Hippocampal formation (tissue), 2 donors: ENCODE data around the gene GCLC.
"Not testable (repeated sequence)": the region's sequence is repeated elsewhere in the genome, so short reads cannot be mapped to it uniquely, and the experiment has no call there.

ENCODE experiments used
- DNase-seq, 2 donors: peaks; one replicate each; lab custom pipeline; 2025; lab: John Stamatoyannopoulos, UW

The GCLC gene

GRCh38 chr6:53556986-53557715 is 12.2 kb upstream of the GCLC start:
- no peak for DNase-seq

- DNase-seq: not testable (repeated sequence)
Observed at GRCh38 chr6:53553600-53553999, 8.7 kb upstream of the GCLC start.

DNA sequence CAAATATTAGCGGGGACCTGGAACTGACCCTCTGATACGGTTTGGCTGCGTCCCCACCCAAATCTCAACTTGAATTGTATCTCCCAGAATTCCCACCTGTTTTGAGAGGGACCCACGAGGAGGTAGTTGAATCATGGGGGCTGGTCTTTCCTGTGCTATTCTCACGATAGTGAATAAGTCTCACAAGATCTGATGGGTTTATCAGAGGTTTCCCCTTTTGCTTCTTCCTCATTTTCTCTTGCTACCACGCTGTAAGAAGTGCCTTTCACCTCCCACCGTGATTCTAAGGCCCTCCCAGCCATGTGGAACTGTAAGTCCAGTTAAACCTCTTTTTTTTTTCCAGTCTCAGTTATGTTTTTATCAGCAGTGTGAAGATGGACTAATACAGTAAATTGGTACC is 6.8 kb upstream of the GCLC start:
- not testable (repeated sequence) for DNase-seq

DNA sequence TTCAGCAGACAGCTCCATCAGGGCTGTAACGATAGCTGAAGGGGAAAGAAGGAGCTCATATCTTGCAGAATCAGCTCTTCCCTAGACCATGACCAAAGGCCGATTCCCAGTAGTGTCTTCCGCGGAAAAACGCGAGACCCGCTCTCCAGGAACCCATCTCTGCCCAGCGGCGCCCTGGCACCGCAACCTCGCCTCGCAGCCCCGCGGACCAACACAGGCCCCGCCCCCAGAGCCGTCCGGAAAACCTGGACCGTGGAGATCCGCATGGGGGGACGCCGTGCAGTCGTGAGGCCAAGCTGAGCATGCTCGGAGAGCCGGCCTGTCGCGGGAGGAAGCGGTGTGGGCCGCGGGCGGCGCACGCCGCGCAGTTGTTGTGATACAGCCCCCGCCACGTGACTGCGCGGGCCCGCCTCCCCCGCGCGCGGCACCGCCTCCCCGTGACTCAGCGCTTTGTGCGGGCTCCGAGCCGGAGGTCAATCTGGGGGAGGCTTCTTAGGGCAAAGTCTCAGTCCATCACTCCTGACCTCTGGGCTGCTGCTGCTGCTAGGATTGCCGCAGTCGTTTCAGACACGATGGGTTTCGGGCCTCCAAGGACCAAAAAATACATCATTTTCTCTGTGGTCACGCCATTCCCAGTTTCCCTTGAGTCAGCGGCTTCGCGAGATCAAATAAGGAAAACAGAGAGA is 3.1 kb upstream of the GCLC start:
- peak; percentile 94 to 98 for DNase-seq

DNA sequence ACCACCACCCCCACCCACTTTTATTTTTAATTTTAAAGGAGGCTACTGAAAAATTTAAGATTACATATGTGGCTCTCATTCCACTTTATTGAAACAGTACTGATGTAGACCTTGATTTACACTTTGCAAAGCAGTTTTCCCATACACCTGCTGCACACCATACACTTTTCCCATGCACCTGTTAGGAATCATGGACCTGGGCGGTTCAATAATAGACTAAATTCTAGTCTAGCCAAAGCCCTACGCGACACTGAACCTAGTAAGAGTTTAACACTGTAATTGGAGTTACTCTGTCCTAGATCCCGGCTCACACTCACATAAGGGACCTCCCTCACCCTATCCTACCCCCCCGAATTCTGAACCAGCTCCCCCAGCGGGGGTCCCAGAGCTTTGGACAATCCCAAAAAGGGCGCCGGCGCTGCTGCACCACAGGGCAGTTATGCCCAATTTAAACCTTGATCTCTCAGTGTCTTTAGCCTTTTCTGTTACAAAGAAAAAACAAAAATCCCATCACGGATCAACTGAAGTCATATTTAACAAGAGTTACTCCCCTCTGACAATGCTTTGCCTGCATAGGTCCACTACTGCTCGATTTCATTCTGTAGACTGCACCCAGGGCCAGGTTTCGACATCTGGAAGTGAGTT is 2.4 kb upstream of the GCLC start:
- DNase-seq: no peak

DNA sequence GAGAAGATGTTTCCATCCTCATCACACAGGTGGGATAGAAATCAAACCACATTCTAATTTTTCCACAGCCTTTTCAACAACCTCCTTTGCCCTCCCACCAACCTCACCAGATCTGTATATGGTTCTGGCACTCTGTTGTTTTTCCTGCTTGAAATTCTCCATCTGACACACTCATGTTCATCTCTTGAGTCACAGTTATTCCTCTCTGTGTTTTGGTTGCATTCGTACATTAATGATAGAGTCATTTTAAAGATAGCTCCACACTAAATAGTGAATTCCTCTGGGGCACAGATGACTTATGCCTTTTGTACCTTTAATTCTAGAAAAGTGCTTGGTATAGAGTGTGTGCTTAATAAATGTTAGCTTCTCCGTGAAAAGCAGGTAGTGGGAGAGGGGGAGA is 1.4 kb upstream of the GCLC start:
- DNase-seq: no peak

- DNase-seq: no peak
Observed at GRCh38 chr6:53544217-53544469, 758 bp downstream of the GCLC start.

DNA sequence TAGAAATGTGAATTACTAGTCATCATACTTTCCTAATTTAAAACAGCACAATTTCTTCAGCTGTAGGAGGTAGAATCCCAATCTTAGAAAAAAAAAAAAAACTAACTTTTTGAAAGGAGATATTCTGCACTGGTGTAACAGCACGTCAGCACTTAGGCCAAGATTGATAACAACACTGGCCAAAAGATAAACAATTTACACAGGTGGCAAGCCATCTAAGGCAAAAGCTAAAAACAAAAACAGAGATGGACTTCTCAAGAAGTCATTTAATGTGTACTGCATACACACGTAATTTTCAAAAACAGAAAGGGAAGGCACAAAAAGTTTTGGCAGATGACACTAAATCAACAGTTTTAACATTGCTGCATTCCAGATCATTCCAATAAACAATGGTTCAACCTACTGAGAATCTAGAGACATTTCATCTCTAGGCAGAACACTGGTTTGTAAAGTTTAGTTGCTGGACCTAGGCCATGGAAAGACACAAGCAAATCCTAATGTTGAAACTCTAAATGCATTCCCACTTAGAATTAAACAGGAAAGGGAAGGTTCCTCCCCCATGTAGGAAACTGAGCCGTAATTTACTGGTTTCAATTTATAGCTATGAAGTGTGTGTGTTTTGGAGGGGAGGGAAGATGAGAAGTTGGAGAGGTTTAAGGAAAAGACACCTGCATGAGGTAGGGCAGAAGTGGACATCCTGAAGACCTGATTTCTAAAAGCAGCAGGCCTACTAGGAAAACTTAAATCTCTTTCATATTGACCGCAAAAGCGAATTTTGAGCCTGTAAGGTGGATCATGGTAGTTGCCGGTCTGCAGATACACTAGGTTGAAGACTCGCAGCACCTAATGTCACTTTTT is 1.3 kb downstream of the GCLC start:
- DNase-seq: no peak

GRCh38 chr6:53541900-53542299 is 3.0 kb downstream of the GCLC start:
- no peak for DNase-seq

DNA sequence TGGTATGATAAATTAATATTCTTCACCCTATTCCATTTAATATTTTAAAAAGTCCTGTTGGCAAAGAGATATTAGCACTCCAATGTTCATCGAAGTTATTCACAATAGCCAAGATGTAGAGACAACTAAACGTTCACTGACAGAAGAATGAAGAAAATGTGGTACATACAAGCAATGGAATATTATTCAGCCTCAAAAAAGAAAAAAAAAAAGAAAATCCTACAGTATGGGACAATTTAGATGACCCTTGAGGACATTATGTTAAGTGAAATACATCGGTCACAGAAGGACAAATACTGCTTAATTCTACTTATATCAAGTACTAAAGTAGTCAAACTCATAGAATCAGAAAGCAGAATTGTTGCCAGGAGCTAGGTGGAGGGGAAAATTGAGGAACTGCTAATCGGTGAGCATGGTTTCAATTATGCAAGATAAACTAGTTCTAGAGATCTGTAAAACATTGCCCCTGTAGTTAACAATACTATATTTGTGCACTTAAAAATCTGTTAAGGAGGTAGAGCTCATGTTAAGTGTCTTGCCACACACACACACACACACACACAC is 4.7 kb downstream of the GCLC start:
- DNase-seq: no peak

DNA sequence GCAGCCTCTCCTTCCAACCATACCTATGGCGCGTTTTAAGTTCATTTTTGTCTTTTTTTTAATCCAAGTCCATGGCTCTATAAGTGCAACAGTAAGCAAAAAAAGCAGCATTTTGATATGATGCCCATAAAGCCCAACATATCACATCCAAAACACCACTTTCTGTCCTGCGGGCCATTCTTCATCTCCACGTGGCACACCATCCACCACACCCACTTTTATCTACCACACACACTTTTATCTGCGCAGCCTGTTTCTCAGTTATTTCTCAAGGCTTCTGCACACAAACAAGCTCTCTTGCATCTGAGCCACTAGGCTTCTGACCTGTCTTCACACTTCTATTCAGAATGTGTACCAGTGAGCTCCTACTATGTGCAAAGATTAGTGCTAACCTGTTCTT is 5.3 kb downstream of the GCLC start:
- DNase-seq: no peak

DNA sequence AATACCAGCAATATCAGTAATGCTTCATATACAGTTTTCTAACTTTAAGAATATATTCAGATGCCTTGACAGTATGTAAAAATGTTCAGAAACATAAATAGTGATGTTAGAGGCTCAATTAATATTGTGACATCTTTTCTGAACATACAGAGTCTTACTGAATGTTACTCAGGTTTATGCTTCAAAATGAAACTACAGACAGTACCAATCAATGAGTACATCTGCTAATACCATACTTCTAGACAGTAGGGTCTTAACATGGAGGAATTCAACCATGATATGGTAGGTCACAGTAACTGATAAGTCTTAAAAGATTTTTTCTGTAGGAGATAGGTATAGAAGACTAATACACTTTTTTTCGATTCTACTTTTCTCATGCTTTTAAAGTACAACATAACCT is 8.3 kb downstream of the GCLC start:
- DNase-seq: no peak

GRCh38 chr6:53532942-53533341 is 12.0 kb downstream of the GCLC start:
- no peak for DNase-seq

DNA sequence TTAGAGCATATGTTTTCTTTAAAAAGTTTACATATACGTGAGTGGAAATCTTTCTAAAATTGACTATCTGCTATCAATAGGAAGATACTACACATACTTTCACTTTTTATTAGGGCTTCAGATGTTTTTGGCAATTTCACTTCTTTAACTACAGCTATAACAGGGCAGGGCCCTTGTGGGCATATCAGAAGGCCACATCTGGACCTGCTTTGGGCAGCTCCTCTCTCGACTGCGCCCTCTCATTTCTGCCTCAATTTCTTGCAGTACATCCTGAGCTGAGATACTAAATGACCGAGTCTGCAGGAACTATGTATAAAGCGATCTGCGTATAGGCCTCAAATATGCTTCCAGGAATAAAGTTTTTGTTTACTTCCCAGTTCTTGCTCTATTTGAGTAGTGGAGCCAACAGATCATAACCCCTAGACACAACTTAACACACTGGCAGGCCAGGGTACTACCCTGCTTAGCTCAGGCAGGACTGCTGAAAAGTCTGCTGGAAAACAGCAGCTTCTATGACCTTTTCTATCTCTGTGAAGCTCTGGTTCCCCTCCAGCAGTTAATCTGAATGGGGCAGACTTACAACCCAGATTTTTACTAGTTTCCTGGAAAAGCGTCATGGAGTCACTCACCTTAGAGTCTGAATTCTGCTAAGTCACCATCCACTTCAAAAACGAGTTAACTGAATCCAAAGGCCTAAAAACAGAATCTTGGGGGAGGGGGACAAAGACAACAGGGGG is 12.7 kb downstream of the GCLC start:
- no peak for DNase-seq

- DNase-seq: no peak
Observed at GRCh38 chr6:53530780-53531386, 14.0 kb downstream of the GCLC start.

GRCh38 chr6:53530346-53530745 is 14.6 kb downstream of the GCLC start:
- no peak for DNase-seq

DNA sequence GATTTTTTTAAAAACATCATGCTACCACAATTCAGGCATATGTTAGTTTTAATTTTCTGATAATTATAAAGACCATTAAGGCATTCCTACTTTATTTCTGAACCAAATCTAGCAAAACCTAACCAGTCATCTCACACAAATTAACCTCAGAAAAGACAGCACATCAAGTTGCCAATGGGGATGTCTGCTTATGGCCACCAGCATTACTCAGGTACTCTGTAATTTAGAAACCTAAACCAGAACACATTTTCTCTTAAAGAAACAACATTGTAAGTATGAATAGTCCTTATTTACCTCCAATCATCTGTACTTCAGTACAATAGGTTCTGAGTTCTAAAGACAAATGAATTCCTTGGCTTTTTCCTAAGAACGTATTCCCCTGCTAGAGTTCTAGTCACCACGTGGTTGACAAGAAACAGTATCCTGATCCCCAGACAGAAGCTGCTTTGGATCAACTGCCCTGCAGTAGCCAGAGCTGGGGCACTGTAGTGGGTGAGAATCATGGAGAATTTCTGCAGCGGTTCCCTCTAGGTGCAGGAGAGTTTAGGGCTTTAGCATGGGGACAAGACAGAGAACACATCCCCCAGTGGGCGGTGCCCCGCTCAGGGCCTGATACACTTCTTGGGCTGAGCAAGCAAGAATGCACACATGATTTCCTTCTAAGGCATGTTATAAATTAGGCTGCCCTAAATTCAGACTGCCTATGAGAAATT is 15.4 kb downstream of the GCLC start:
- no peak for DNase-seq

- no peak for DNase-seq
Observed at GRCh38 chr6:53528107-53528506, 16.8 kb downstream of the GCLC start.

DNA sequence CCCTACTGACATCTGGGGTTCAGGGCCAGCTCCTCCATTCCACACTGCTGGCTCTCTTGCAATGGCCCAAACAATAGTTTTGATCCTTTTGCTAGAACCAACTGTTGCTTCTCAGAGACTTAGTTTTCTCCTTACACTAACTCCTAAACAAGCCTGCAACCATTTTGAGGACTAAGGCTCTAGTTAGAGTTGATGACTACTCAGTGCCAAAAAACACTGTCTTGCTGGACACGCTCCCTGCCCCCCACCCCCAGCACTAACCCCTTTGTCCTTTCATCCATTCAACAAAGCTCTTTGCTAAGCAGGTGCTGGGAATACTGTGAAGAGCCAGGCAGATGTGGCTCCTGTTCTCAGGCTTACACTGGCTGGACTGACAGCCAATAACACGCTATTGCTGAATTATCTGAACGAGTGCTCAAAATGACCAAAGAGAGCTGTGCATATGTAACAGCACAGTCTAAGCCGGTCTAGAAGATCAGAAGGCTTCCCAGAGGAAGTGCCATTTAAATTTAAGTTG is 17.6 kb downstream of the GCLC start:
- DNase-seq: no peak

DNA sequence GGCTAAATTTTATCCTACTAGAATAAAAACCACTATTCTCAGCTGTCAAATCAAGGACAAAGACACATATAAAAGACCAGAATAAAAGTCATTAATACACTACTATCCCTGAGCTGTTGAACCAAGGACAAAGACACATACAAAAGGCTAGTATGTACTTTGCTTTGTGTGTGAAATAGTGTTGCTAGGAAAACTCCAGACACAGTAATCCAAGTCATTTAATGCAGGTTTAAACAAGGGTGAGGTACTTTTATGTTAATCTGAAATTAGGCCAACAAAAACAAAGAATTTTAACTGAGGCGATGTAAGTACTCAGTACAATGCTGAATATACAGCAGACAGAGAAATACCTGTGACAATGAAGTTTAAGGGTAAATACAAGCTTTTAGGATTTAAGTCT is 18.9 kb downstream of the GCLC start:
- DNase-seq: no peak
